Esophagus squamous epithelium (tissue), 4 donors: ENCODE data around the gene INSYN1.

Experiments
- CTCF ChIP-seq, 6 experiments: fragments of 450-650 bp in 4 of 6; fragments of 200-600 bp in 2 of 6; sonication (generic) in 2 of 6; IDR thresholded peaks; one replicate each; pipeline ENCODE4 v1.5.1; 2016 to 2019; ENCODE audit warnings: antibody characterized with exemption in 6 of 6, mild to moderate bottlenecking in 4 of 6, moderate library complexity in 4 of 6
- POLR2A ChIP-seq, 4 donors: fragments of 450-650 bp; IDR thresholded peaks; one replicate each; pipeline ENCODE4 v1.6.1; 2017; ENCODE audit warnings: antibody characterized with exemption in 4 of 4, mild to moderate bottlenecking in 4 of 4, moderate library complexity in 3 of 4

DNA sequence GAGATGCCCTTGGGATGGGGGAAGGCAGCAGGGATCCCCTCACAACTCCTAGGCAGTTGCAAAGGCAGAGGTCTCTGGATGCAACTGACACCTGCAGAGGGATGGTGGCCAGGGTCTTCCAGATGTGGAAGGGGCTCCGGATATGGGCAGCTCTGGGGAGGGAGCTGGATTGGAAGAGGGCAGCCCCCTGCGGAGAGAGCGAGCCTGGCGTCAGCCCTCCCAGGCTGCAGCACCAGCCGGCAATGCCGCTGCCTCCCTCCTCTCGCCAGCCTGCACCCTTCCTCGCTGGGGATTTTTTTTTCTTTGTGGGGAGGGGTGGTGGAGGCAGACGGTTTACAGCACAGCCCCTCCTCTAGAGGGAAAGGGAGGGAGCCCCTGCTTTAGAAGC is 1.6 kb downstream of the INSYN1 start:
- TF ChIP-seq CTCF (IDR thresholded peaks at IDR 0.05), result no peak
- no peak for TF ChIP-seq POLR2A (IDR thresholded peaks at IDR 0.05)
